HG03378 (cell line): ENCODE results near the gene GRIK4.

Experiments
- ATAC-seq: cut with Tn5 transposase; IDR thresholded peaks from one replicate; pipeline ENCODE4 v1.9.1; 2021; ENCODE audit warnings: mild to moderate bottlenecking, moderate library complexity; ENCODE audit not compliant: unreplicated experiment

GRIK4 gene

GRCh38 chr11:120523196-120523595, 11.6 kb downstream of the GRIK4 start:
- no peak for ATAC-seq

GRCh38 chr11:120524536-120525085, 13.1 kb downstream of the GRIK4 start:
- ATAC-seq: no peak

GRCh38 chr11:120525261-120526171, 14.0 kb downstream of the GRIK4 start:
- ATAC-seq: no peak

- no peak for ATAC-seq
These were observed 14.7 kb downstream of the GRIK4 start for GRCh38 chr11:120526241-120526640.

GRCh38 chr11:120527111-120527761, 15.7 kb downstream of the GRIK4 start:
- no peak for ATAC-seq

- ATAC-seq: no peak
These were observed 17.2 kb downstream of the GRIK4 start for GRCh38 chr11:120528749-120529148.

- ATAC-seq: no peak
These were observed 17.7 kb downstream of the GRIK4 start for GRCh38 chr11:120529214-120529613.

GRCh38 chr11:120529911-120530310, 18.4 kb downstream of the GRIK4 start:
- ATAC-seq: no peak

GRCh38 chr11:120532082-120532831, 20.7 kb downstream of the GRIK4 start:
- ATAC-seq: no peak

GRCh38 chr11:120532832-120533196, 21.3 kb downstream of the GRIK4 start:
- no peak for ATAC-seq

- no peak for ATAC-seq
These were observed 24.7 kb downstream of the GRIK4 start for GRCh38 chr11:120536091-120536796.

- no peak for ATAC-seq
These were observed 25.2 kb downstream of the GRIK4 start for GRCh38 chr11:120536797-120537169.

- ATAC-seq: no peak
These were observed 26.4 kb downstream of the GRIK4 start for GRCh38 chr11:120537996-120538395.

- ATAC-seq: no peak
These were observed 27.2 kb downstream of the GRIK4 start for GRCh38 chr11:120538707-120539106.

- ATAC-seq: no peak
These were observed 28.3 kb downstream of the GRIK4 start for GRCh38 chr11:120539667-120540369.

- ATAC-seq: no peak
These were observed 29.4 kb downstream of the GRIK4 start for GRCh38 chr11:120540744-120541465.

GRCh38 chr11:120543521-120544215, 32.1 kb downstream of the GRIK4 start:
- ATAC-seq: no peak

GRCh38 chr11:120545813-120546212, 34.3 kb downstream of the GRIK4 start:
- ATAC-seq: no peak
